ENCODE measurements around the gene VPS51.

DNA sequence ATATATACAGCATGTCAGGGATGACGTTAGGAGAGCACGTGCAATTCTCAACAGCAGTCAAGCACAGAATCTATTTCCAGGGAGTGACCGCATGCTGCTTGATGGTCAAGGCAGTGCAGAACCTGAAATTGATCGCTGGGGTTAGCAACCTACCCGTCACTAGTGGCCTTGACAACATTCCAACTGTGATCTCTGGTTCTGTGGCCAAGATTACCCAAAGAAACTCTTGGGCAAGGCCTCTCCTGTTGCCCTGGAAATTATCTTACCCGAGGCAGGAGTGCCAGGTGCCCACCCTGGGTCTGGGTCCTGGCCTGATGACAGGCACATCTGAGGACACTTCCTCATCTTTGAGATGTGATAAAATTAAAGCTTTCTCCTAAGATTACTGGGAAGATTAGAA, 17.8 kb downstream of the VPS51 start:
- TF ChIP-seq CTCF (IDR thresholded peaks at IDR 0.05) (no peak), POLR2A (IDR thresholded peaks at IDR 0.05) (no peak)
